Nephron (organoid): ENCODE results near the gene BBIP1.

Source experiments
- H3K27ac Mint-ChIP-seq, 3 experiments: 2 replicates each; pipeline ENCODE4 v1.8.0; 2020; ENCODE audit warnings: mixed read lengths in 3 of 3, mild to moderate bottlenecking in 2 of 3, moderate library complexity in 1 of 3
- H3K27me3 Mint-ChIP-seq: 2 replicates; pipeline ENCODE4 v1.8.0; 2021; ENCODE audit warnings: low read depth, mild to moderate bottlenecking, moderate library complexity, mixed read lengths
- H3K36me3 Mint-ChIP-seq: 2 replicates; pipeline ENCODE4 v1.8.0; 2020; ENCODE audit warnings: low read depth, mixed read lengths
- H3K4me1 Mint-ChIP-seq: 2 replicates; pipeline ENCODE4 v1.8.0; 2020; ENCODE audit warnings: mixed read lengths
- H3K4me3 Mint-ChIP-seq, 3 experiments: 2 replicates each; pipeline ENCODE4 v1.8.0; 2020; ENCODE audit warnings: mild to moderate bottlenecking in 3 of 3, mixed read lengths in 3 of 3, moderate library complexity in 2 of 3
- H3K9me3 Mint-ChIP-seq: 2 replicates; pipeline ENCODE4 v1.8.0; 2020; ENCODE audit warnings: mixed read lengths
- CTCF ChIP-seq, 3 experiments: fragments of 200-600 bp; sonication (generic); IDR thresholded peaks; one replicate each; pipeline ENCODE4 v1.5.0; 2021; ENCODE audit warnings: antibody characterized with exemption in 3 of 3; ENCODE audit not compliant: unreplicated experiment in 3 of 3

BBIP1 gene

GRCh38 chr10:110861930-110862649, 56.9 kb downstream of the BBIP1 start:
- Mint-ChIP-seq H3K36me3 (no peaks in the 10 kb centered on the region), H3K4me3 (peak overlapping the region in 1 of 3 experiments; percentile 8), H3K4me1 (peaks cover 86% of the 10 kb centered on the region), H3K9me3 (no peaks in the 10 kb centered on the region), H3K27ac (peak overlapping the region in 2 of 3 experiments; percentile 30 to 97), H3K27me3 (no peaks in the 10 kb centered on the region)
- no peak for TF ChIP-seq CTCF (IDR thresholded peaks at IDR 0.05; ENCODE audit: unreplicated experiment in 3 of 3)

GRCh38 chr10:110861476-110861875, 57.5 kb downstream of the BBIP1 start:
- Mint-ChIP-seq H3K4me1 (peaks cover 79% of the 10 kb centered on the region), H3K4me3 (no peak overlapping the region), H3K27me3 (no peaks in the 10 kb centered on the region), H3K9me3 (no peaks in the 10 kb centered on the region), H3K36me3 (no peaks in the 10 kb centered on the region), H3K27ac (no peak overlapping the region)
- no peak for TF ChIP-seq CTCF (IDR thresholded peaks at IDR 0.05; ENCODE audit: unreplicated experiment in 3 of 3)

- H3K36me3 Mint-ChIP-seq = no peaks in the 10 kb centered on the region
- no peak for TF ChIP-seq CTCF (IDR thresholded peaks at IDR 0.05; ENCODE audit: unreplicated experiment in 3 of 3)
- H3K9me3 Mint-ChIP-seq = no peaks in the 10 kb centered on the region
- H3K27ac Mint-ChIP-seq = peak overlapping the region; percentile 41 to 70 (median 60)
- no peaks in the 10 kb centered on the region for H3K27me3 Mint-ChIP-seq
- no peak overlapping the region for H3K4me3 Mint-ChIP-seq
- peaks cover 72% of the 10 kb centered on the region for H3K4me1 Mint-ChIP-seq
These were observed 58.3 kb downstream of the BBIP1 start for GRCh38 chr10:110860576-110861241.

- no peaks in the 10 kb centered on the region for H3K36me3 Mint-ChIP-seq
- H3K4me1 Mint-ChIP-seq = peaks cover 64% of the 10 kb centered on the region
- H3K27ac Mint-ChIP-seq = peak overlapping the region; percentile 2 to 70 (median 60)
- H3K27me3 Mint-ChIP-seq = no peaks in the 10 kb centered on the region
- H3K9me3 Mint-ChIP-seq = no peaks in the 10 kb centered on the region
- no peak for TF ChIP-seq CTCF (IDR thresholded peaks at IDR 0.05; ENCODE audit: unreplicated experiment in 3 of 3)
- no peak overlapping the region for H3K4me3 Mint-ChIP-seq
These were observed 59.0 kb downstream of the BBIP1 start for GRCh38 chr10:110859973-110860376.

- peaks cover 59% of the 10 kb centered on the region for H3K4me1 Mint-ChIP-seq
- H3K9me3 Mint-ChIP-seq = no peaks in the 10 kb centered on the region
- H3K27ac Mint-ChIP-seq = peak overlapping the region; percentile 2 to 70 (median 60)
- H3K27me3 Mint-ChIP-seq = no peaks in the 10 kb centered on the region
- no peaks in the 10 kb centered on the region for H3K36me3 Mint-ChIP-seq
- no peak overlapping the region for H3K4me3 Mint-ChIP-seq
- TF ChIP-seq CTCF (IDR thresholded peaks at IDR 0.05; ENCODE audit: unreplicated experiment in 3 of 3) = no peak
These were observed 59.6 kb downstream of the BBIP1 start for GRCh38 chr10:110859206-110859972.
